Renal pelvis (tissue), 4 donors: ENCODE data around the gene ITGB4. TPM values are rescaled to one million over a fixed set of nuclear protein-coding genes. Genes with fewer than 3 reads are reported as not detected.

Experiments used
- DNase-seq: peaks from one replicate; pipeline ENCODE4 v3.0.0-alpha.2; 2013
- polyA plus RNA-seq, 3 donors: library from polyadenylated mRNA; unstranded; fragments of 120-200 nt; gene quantifications; one replicate each; pipeline ENCODE4 v1.2.1, GENCODE V29; 2013; ENCODE audit not compliant: insufficient read length in 3 of 3

The ITGB4 gene
- polyA plus RNA-seq, 3 donors = 12.5 to 17.1 (median 16.2) TPM

DNA sequence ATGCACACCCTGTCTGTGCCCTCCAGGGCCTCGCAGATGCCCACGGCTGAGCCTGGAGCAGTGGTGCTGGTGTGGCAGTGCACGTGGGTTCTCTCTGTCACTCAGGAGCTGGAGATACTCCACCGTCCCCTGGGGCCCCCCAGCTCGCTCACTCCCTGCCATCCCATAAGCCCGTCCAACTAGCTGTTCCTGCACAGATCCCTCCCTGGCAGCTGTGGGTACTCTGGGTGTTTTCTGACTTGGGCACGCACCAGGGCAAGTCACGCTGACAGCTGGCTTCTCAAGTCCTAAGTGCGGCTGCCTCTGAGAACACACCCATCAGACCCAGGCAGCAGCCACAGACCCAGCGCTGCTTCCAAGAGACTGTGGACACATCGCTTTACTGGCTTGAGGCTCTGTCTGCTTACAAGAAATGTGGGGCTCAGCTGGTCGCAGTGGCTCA is 25.4 kb upstream of the ITGB4 start:
- no peak for DNase-seq

GRCh38 chr17:75697651-75698291 is 23.5 kb upstream of the ITGB4 start:
- no peak for DNase-seq

GRCh38 chr17:75698659-75699058 is 22.6 kb upstream of the ITGB4 start:
- DNase-seq = no peak

GRCh38 chr17:75701288-75701687 is 20.0 kb upstream of the ITGB4 start:
- DNase-seq = no peak

DNA sequence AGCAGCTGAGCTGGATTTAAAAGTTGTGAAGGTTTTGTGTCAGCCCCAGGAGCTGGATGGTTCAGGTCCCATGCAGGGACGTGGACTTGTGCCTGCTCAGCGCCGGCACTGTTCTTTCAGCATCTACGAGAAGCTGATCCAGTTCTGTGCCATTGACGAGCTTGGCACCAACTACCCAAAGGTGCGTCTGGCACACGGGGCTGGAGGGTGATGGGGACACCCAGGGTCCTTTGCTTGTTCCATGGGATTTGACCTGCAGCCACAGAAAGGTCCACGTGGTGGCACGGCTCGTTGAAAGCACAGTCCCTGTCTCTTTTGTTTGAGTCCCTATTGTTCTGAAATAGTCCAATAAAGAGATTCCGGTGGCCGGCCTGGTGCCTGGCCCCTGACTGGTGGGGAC is 18.1 kb upstream of the ITGB4 start:
- DNase-seq = no peak

DNA sequence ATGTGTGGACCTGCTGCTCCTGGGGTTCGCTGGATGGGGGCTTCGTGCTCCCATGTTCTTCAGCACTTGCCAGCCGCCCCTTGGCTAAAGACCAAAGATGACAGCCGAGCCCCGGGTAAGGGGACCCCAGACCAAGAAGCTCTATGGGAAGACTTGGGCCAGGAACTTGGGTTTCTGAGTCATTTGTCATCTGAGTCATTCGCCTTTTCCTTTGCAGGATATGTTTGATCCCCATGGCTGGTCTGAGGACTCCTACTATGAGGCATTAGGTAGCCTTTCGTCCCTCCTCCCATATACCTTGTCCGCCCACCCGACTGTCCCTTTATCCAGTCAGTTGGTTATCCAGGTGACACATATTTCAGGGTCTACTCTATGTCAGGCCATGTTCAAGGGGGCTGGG is 17.7 kb upstream of the ITGB4 start:
- no peak for DNase-seq

- no peak for DNase-seq
Observed at GRCh38 chr17:75704963-75705875, 16.0 kb upstream of the ITGB4 start.

DNA sequence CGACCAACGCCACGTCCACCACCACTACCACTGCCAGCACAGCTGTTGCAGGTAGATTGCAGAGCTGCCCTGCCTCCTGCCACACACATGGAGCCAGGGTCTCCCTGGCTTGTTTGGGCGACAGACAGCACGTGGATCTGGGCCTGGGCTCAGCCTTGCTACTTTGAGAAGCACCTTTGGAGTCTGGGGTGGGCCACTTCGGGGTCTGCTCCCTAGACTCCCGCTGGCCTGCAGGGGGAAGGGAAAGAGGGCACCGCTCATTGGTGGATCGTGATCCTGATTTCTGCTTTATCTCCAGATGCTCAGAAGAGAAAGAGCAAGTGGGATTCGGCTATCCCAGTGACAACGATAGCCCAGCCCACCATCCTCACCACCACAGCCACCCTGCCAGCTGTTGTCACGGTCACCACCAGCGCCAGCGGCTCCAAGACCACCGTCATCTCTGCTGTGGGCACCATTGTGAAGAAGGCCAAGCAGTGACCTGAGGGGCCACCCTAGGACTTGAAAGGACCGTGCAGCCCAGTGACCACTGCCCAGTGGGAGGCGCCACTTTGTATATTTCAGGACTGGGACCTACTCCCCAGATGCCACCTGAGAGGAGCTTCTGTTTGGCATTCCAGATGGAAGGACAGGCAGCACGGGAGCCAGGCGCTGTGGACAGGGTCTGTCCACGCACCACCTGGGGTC is 15.1 kb upstream of the ITGB4 start:
- no peak for DNase-seq

GRCh38 chr17:75707079-75707571 is 14.1 kb upstream of the ITGB4 start:
- DNase-seq = no peak

GRCh38 chr17:75712446-75712845 is 8.8 kb upstream of the ITGB4 start:
- no peak for DNase-seq

DNA sequence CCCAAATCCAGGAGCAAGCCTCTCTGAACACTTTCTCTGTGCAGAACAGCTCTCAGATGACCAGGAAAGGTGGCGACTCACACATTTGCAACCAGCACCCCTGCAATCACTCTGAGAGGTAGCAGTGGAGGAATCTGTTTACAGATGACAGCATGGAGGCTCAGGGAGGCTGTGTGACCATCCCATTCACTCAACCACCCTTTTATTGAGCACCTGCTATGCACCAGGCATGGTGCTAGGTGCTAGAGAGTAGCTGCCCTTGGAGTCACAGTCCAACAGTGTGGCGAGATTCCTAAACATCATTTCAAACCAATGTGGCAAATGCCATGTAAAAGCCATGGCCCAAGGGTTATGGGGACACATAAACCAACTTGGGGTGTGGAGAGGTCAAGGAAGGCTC is 1.5 kb upstream of the ITGB4 start:
- no peak for DNase-seq

- no peak for DNase-seq
Observed at GRCh38 chr17:75721463-75722011, 278 bp downstream of the ITGB4 start.

- no peak for DNase-seq
Observed at GRCh38 chr17:75722076-75722475, 817 bp downstream of the ITGB4 start.

- DNase-seq = no peak
Observed at GRCh38 chr17:75722542-75723095, 1.4 kb downstream of the ITGB4 start.

DNA sequence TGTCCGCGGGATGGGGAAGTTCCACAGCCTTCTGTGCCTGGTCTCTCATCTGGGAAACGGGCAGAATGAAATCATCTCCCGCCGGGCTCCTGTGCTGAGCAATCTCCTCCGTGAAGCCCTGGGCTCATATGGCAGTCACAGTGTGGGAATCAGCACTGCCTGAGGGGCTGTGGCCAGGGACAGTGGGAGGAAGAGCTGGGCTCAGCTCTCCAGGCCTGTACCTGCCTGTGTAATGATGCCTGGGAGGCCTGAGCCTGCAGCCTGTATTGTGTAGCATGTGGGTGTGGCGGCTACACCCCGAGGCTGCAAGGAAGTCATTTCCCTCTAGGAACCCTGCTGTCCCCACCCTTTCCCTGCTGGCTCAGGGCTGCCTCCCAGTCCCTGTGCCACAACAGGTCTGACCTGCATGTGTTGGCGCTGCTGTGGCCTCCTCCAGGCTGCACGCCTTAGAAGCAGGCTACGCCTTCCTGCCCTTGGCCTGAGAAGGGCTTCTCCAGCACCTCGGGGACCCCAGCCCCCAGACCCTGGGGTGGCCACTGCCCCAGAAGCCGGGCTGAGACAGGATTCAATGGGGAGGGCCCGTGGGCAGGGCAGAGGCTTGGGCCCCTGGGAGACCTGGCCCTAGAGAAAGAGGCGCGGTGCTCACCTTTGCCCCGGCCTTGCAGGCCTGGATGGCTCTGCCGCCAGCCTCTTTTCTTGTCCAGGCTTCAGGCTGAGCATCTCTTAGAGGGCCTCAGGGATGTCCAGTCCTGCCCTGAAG is 2.1 kb downstream of the ITGB4 start:
- no peak for DNase-seq

DNA sequence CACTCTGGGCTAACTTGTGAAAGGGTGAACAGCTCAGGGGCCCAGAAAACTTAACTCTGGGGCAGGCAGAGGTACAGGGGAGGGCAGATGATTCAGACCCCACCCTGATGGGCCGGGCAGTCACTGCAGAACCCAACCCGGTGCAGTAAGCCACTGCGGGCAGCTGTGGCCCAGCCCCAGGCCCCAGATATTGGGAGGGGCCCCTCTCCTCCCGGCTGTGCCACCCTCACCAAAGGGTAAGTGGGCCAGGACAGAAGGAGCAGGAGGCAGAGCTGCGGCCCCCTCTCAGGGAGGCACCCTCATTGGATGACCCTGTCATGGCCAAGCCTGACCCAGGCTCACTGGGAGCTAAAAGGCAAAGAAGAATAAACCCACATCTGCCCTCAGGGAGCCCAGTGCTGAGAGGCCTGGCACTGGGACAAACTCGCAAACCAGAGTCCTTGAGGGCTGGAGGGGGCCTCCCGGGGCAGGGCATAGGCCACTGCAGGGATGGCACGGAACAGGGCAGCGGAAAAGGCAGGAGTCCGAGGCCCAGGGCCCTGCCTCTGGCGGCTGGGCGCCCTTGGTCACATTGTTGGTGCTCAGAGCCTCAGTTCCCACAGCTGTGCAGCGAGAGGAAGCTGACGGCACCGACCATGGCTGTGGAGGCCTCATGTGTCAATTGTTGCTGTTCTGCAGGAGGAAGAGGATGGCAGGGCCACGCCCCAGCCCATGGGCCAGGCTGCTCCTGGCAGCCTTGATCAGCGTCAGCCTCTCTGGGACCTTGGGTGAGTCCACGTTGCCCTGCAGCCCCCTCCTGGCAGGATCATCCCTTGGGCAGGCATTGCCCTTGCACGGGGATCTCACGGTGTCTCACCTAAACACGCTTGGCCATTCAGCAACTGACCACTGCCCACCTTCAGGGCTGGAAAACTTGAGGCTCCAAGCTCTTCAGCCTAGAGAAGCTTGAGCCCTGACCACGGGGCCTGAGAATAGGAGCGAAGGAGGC is 3.1 kb downstream of the ITGB4 start:
- no peak for DNase-seq

DNA sequence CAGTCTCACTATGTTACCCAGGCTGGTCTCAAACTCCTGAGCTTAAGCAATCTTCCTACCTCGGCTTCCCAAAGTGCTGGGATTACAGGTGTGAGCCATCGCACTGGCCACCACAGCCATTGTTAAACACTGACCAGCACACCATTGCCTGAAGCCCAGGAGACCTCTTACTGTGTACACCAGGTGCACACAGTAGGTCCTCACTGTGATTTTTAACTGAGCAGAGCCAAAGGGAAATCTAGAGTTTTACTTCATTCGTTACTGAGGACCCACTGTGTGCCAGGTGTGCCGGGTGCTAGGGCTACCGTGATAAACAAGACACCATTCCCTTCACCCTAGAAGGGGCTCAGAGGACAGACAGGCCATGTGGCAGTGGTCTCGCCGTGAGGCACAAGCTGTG is 4.2 kb downstream of the ITGB4 start:
- no peak for DNase-seq

DNA sequence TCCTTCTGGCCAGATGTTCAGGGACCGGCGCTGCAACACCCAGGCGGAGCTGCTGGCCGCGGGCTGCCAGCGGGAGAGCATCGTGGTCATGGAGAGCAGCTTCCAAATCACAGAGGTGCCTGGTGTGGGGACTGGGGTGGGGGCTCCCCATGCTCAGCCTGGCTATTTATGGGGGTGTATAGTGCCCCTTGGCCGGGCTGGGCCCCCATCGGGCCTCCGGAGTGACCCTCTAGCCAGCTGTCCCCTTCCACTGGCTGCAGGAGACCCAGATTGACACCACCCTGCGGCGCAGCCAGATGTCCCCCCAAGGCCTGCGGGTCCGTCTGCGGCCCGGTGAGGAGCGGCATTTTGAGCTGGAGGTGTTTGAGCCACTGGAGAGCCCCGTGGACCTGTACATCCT is 6.1 kb downstream of the ITGB4 start:
- no peak for DNase-seq

DNA sequence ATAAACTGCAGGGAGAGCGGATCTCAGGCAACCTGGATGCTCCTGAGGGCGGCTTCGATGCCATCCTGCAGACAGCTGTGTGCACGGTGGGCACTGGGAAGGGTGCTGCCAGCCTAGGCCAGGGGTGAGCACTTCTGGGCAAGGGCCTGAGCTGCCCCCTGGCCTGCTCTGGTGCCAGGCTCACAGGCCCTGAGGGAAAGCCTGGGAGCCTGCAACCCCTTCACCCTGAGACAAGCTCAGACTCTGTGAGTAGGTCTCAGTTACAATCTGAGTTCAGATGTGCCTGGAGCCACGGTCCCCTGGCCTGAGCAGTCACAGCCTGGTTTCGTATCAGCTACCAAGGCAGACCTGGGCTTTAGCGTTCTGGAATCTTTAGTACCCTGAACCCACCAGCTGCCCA is 8.1 kb downstream of the ITGB4 start:
- DNase-seq = no peak

DNA sequence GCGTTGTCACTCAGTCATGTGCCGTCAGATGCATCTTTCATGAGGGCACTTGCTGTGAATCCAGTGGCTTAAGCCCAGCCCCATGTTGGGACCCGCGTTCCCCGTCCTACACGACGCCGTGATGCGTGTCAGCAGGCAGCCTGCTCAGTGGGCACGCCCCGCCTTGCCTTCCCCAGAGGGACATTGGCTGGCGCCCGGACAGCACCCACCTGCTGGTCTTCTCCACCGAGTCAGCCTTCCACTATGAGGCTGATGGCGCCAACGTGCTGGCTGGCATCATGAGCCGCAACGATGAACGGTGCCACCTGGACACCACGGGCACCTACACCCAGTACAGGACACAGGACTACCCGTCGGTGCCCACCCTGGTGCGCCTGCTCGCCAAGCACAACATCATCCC is 8.8 kb downstream of the ITGB4 start:
- DNase-seq = no peak
